ENCODE data around the gene MAN2C1. TPM values are rescaled to one million over a fixed set of nuclear protein-coding genes. Genes with fewer than 3 reads are reported as not detected.

The MAN2C1 gene
- total and polyA plus RNA-seq, 9 of the 15 experiments (the other 6 are each of a cell fraction or from before 2014, with no cell fraction given), result 2.0 to 141 (median 39.9) TPM

DNA sequence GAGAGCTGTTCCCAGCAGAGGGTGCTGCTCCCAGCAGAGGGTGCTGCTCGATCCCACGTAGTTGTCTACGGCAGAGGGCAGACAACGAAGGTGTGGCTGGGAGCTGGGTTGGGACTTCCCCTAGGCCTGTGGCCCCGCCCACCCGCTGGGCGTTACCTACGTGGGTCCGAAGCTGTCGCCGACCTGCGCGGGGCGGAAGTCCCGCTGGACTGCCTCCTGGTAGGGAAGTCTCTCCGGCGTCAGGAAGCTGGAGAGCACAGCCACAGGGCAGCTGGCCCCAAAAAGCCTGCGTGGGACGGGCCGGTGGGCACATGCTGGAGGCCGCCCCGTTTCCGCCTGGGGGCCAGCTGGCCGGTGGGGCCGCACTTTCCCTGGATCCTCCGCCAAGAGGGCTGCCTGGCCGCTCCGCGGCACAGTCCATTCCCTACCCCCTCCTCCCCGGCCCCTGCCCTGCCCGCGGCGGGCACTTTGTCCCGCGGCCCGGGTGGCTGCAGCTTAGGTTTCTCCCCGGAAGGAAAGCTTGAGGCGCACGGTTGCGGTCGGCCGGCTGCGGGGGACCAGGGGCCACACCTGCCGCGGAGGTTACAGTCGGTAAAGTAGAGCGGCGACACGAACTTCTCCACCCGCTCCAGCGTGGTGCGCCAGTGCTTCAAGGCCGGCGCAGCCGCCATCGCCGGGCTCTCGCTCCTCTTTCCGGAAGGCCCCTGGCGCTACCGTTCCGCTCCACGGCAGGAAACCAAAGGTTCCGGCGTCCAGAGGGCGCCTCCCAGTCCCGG, at the start of gene MAN2C1 (continued):
- no peak for TF ChIP-seq MGA (IDR thresholded peaks at IDR 0.05)
- TF ChIP-seq, protein P1, sequence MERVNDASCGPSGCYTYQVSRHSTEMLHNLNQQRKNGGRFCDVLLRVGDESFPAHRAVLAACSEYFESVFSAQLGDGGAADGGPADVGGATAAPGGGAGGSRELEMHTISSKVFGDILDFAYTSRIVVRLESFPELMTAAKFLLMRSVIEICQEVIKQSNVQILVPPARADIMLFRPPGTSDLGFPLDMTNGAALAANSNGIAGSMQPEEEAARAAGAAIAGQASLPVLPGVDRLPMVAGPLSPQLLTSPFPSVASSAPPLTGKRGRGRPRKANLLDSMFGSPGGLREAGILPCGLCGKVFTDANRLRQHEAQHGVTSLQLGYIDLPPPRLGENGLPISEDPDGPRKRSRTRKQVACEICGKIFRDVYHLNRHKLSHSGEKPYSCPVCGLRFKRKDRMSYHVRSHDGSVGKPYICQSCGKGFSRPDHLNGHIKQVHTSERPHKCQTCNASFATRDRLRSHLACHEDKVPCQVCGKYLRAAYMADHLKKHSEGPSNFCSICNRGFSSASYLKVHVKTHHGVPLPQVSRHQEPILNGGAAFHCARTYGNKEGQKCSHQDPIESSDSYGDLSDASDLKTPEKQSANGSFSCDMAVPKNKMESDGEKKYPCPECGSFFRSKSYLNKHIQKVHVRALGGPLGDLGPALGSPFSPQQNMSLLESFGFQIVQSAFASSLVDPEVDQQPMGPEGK (CRISPR knock-in tag; IDR thresholded peaks at IDR 0.05; ENCODE audit: borderline replicate concordance), result no peak
